NCI-H526 treated with DMSO at 0.1 percent for 48 hours (cell line): ENCODE results near the gene FNDC10.

Experiments used
- DNase-seq: peaks from one replicate; lab custom pipeline; 2025; lab: John Stamatoyannopoulos, UW

The FNDC10 gene

DNA sequence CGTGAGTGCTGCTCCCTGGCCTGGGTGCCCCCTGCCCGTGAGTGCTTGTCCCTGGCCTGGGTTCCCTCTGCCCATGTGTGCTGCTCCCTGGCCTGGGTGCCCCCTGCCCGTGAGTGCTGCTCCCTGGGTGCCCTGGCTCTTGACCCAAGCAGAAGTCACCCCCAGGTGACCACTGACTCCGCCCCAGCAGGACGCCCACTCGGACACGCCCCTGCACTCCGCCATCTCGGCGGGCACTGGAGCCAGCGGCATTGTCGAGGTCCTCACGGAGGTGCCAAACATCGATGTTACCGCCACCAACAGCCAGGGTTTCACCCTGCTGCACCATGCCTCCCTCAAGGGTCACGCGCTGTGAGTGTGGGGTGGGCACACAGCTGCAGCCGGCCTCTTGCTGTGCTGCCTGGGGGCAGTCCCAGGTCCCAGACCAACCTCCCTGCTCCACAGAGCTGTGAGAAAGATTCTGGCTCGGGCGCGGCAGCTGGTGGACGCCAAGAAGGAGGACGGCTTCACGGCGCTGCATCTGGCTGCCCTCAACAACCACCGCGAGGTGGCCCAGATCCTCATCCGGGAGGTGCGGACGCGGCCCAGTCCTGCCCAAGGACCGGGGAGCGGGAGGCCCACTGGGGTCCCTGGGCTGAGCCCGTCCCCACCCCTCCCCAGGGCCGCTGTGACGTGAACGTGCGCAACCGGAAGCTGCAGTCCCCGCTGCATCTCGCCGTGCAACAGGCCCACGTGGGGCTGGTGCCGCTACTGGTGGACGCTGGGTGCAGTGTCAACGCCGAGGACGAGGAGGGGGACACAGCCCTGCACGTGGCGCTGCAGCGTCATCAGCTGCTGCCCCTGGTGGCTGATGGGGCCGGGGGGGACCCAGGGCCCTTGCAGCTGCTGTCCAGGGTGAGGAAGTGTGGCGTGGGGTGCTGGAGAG, 28.2 kb upstream of the FNDC10 start:
- DNase-seq = no peak

DNA sequence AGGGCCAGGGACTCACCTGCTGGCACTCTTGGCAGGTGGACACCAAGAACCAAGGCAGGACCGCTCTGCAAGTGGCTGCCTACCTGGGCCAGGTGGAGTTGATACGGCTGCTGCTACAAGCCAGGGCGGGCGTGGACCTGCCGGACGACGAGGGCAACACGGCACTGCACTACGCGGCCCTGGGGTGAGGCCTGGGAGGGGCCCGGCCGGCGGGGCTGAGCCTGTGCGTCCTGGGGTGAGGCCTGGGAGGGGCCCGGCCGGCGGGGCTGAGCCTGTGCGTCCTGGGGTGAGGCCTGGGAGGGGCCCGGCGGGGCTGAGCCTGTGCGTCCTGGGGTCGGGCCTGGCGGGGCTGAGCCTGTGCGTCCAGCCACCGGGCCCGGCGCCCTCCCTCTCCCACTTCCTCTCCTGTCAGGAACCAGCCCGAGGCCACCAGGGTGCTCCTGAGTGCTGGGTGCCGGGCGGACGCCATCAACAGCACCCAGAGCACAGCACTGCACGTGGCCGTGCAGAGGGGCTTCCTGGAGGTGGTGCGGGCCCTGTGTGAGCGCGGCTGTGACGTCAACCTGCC, 27.4 kb upstream of the FNDC10 start:
- no peak for DNase-seq

DNA sequence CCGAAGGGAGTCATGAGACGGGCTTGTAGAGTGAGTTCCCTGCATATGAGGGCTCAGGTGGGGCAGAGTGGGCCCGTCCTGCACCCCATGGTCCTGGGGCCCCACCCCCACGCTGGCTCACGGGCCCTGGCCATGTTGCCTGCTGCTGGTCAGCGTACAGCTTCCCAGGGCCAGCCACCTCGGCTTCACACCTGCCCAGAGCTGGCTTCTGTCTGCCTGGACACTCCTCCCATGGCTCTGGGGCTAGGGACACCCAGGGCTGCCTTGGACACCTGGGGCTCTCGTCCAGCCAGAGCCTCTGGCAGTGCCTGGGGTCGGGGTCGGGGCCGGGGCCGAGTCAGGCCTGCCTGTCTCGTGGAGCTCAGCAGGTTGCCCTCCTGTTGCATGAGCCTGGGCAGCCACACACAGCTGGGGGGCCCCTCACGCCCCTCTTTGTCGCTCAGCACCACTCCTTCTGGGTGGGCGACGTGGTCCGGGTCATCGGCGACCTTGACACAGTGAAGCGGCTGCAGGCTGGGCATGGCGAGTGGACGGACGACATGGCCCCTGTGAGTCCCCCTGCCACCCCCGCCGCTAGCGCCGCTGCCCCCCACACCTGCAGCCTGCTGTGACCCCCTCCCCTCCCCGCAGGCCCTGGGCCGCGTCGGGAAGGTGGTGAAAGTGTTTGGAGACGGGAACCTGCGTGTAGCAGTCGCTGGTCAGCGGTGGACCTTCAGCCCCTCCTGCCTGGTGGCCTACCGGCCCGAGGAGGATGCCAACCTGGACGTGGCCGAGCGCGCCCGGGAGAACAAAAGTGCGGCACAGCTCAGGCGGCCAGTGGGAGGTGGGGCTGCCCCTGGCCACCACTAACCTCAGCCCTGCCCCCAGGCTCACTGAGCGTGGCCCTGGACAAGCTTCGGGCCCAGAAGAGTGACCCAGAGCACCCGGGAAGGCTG, 26.5 kb upstream of the FNDC10 start:
- no peak for DNase-seq

DNA sequence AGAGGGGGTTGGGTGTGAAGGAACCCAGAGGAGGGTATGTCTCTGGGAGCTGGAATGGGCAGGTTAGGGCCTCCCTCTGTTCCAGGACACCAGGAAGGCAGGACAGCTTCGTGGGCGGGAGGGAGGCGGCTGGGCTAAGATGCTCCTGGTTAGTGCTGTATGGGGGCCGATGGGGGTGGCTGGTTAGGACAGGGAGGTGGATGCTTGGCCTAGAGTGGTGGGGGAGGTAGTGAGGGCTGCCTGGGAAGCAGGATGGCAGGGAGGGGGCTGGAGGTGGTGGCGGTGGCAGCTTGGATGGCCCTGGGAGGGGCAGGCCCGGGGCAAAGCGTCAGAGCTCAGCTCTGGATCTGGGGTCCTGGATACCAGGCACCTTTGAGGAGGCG, 25.9 kb upstream of the FNDC10 start:
- DNase-seq = no peak

DNA sequence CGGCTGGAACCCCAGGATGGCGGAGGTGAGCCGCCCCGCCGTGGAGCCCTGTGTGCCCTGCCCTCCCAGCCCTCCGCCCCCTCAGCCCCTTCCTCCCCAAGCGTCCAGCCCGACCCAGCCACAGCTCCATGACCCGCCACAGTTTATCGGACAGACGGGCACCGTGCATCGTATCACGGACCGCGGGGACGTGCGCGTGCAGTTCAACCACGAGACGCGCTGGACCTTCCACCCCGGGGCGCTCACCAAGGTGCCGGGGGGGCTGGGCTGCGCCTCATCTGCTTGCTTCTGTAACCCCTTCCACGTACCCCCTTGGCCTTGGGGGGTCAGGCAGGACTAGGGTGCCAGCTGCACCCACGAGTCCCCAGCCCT, 25.5 kb upstream of the FNDC10 start:
- no peak for DNase-seq

DNA sequence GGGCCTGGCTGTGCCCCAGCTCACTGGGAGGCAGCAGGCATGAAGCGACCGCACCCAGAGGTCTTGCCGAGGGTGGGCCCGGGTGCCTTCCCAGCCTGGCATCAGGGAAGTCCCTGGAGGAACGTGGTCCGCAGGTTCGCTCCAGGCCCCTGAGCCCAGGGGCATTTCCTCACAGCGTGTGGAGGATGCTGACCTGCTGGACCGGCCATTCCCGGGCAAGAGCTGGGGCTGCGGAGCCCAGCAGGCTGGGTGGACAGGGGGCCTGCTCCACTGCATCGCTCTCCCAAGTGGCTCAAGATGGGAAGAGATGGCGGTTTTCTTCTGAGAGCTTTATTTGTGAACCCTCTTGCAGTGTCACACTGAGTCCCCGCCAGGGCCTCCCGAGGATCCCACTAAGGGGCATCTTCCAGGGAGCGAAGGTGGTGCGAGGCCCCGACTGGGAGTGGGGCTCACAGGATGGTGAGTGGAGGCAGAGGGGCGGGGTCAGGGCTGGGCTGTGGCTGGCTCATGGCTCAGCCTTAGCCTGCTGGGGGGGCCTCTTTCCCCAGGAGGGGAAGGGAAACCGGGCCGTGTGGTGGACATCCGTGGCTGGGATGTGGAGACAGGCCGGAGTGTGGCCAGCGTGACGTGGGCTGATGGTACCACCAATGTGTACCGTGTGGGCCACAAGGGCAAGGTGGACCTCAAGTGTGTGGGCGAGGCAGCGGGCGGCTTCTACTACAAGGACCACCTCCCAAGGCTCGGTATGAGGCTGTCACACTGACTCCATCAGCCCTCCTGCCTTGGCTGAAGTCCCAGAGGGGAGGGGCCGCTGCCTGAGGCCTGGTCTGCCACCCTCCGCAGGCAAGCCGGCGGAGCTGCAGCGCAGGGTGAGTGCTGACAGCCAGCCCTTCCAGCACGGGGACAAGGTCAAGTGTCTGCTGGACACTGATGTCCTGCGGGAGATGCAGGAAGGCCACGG, 24.8 kb upstream of the FNDC10 start:
- no peak for DNase-seq

GRCh38 chr1:1623631-1624442, 23.9 kb upstream of the FNDC10 start:
- no peak for DNase-seq

DNA sequence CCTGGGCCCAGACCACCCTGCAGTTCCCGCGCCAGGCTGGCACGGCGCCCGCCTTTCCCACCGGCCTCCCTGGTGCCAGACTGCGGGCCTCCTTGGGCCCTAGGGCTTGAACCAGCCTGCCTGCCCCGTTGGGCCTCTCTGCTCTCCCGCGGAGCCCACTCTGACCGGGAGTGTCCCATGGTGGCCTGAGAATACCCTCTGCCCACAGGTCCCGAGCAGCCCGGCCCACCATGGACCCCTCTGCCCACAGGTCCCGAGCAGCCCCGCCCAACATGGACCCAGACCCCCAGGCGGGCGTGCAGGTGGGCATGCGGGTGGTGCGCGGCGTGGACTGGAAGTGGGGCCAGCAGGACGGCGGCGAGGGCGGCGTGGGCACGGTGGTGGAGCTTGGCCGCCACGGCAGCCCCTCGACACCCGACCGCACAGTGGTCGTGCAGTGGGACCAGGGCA, 23.3 kb upstream of the FNDC10 start:
- DNase-seq = no peak

- DNase-seq = no peak
These were observed 22.8 kb upstream of the FNDC10 start for GRCh38 chr1:1622788-1623094.

DNA sequence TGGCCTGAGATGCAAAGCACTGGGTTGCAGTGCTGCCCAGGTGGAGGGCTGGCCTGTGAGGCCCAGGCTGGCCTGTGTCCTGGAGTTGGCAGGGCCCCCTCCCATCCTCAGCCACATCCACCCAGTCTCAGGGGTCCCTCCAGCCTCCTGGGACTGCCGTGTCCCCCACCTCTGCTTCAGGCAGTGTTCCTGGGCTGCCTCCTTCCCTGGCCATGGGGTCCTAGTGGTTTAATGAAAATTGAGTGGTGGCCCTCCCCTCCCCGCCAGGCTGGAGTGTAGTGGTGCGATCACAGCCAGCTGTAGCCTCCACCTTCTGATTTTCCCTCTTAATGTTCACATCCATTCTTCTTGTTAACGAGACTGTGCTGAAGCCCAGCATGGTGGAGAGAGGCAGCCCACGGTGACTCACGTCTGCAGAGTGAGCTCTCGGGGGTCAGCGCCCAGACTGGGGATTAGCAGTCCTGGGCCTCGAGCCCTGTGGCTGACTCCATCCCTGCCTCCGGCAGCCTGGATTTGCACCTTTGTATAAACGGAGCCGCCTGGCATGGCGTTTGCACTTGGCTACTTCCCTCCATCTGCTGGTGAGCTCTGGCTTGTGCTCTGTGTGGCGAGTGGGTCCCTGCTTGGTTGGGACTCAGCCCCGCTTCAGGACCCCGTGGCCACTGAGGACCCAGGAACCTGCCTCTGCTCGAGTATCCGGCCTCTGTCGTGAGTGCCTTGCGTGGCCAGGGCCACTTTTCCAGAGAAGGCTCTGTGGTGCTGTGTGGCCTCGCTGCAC, 22.3 kb upstream of the FNDC10 start:
- DNase-seq = no peak

DNA sequence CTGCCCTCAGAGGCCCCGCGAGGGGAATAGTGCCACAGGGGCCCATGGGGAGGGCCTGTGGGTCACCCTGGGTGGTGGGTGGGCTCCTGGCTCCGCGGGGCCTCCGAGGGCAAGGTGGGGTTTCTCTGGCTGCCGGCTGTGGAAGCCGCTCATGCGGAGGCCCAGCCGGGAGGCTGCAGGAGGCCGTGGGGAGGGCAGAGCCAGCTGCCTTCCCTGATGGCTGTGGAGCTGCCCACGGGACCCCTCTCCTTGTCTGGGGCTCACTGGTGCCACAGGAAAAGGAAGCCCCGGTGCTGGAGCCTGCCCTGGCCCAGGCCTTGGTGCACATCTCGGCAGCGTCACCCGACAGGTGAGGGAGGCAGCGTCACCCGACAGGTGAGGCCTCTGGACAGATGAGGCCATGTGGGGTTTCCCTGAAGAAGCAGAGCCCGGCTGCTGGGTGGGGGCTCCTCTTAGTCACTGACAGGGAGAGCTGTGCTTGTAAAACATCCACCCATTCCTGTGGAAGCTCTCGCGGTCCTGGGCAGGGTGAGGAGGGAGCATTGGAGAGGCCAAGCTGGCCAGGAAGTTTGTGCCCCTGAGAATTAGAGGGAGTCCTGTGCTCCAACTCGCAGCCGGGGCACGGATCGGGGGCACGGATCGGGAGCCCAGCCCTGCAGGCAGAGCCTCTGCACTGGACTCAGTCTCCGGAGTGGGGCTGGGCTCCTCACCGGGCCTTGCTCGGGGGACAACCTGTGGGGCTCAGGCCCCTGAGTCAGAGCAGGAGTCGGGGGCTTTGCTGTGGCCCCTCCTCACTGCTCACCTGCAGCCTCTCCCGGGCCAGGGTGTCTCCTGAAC, 21.5 kb upstream of the FNDC10 start:
- DNase-seq = no peak

GRCh38 chr1:1620433-1621139, 20.7 kb upstream of the FNDC10 start:
- DNase-seq = no peak

DNA sequence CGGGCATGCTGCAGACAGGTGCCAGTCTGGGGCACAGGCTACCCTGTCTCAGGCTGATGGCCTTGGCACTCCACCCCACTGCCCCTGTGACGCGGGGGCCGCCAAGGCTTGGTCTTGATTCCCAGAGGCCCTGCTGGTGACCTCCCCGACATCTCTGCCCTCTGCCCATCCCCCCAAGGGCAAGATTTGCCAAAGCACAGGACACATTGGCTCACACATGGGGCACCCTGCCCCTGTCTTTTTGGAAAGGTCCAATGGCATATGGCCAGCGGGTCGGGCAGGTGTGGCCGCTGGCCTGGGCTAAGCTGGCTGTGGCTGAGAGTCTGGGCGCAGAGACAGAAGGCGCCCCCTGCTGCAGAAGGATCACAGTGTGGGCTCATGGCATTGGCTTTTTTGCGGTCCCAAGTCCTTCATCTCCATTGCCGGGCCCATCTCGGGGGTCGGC, 20.0 kb upstream of the FNDC10 start:
- no peak for DNase-seq

DNA sequence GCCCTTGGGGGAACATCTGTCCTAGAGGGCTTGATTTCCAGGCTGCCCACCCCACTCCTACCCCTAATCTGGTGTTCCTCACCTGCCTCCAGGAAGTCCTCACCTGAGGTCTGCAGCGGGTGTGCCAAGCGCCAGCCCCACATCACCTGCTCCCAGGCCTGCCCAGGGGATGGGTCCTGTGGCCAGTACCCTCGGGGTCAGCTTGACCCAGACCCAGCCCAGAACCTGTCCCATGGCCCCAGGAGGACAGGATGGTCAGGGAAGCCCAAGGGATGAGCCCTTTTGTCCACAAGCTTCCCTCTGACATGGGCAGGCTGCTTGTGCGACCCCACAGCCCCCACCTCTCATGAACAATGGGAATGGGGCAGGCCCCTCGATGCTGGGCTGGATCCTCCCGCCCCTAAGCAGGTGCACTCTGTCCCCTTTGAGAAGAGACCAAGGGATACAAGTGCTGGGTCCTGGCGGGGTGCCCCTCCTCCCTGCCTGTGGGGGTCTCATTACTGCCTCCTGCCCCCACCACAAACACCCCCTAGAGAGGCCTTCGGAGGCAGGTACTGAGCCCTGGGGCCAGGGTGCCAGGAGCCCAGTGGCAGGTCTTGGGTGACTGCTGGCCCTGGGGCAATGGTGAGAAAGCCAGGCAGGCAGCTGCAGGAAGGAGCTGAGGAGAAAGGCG, 18.6 kb upstream of the FNDC10 start:
- DNase-seq = no peak

DNA sequence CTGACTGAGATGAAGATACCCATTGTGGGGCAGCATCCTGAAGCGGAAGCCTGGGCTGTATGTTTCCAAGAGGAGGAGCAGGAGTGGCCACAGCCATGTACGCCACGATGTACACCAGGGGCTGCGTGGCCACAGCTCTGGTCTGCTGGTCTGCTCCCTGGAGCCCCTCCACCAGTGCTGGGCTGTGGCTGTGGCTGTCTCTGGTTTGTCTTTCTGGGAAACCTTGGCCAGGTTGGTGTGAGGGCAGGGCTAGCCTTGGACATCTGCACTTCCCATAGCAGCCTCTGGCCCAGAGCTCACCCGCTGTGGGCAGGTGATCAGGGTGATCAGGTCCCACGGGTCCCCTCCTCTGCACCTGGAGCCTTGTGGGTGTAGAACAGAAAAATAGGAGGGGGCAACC, 18.0 kb upstream of the FNDC10 start:
- DNase-seq = no peak

- no peak for DNase-seq
These were observed 17.6 kb upstream of the FNDC10 start for GRCh38 chr1:1617516-1617915.

DNA sequence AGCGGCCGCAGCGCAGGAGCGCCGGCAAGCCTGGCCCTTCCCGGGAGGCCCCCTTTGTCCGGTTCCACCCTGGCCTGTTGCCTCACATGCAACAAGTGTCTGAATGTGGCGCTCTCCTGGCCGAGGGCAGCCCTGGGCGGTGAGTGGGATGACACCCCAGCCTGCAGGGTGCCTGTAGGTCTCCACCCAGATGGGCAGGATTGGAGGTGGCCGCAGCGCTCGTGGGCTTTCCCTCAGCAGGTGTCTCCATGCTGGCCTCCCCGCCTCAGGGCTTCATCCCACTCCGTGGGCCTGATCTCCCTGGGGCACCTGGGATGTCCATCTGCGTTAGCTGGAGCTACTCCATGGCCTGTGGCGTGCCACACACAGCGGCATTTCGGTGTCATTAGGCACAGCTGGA, 16.9 kb upstream of the FNDC10 start:
- no peak for DNase-seq
